LHCN-M2 (cell line): ENCODE results near the gene COX6A2. TPM values are rescaled to one million over a fixed set of nuclear protein-coding genes. Genes with fewer than 3 reads are reported as not detected.

Experiments
- DNase-seq: peaks from one replicate; pipeline ENCODE4 v3.0.0-alpha.2; 2012; ENCODE audit warnings: low read depth
- polyA plus RNA-seq: library from polyadenylated mRNA; unstranded; fragments of >200 nt; gene quantifications from one replicate; pipeline ENCODE4 v1.2.1, GENCODE V29; 2012; ENCODE audit warnings: missing spikeins
- total RNA-seq: library from RNA; depleted of rRNA; stranded (reverse); fragments of >200 nt; gene quantifications from 2 replicates; pipeline ENCODE4 v1.2.3, GENCODE V29; 2014; rRNA removed

The COX6A2 gene
- not detected in 2 replicates for total RNA-seq
- 1.1 TPM for polyA plus RNA-seq

DNA sequence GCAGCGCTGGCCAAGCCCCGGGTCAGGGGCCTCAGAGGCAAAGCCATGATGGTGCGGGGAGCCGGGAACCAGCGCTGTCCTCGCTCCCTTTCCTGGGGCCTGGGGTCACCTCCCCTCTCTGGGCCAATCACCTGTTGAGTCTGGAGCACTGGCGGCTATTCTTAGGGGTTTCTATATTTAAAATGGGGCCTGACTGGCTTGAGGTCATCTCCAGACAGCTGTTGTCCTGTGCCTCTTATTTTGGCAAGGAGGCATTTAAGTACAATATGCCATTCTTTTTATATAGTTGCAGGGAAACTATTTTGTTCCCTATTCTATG lies at the start of gene COX6A2:
TSS of gene COX6A2 (minus strand) at position 82 of the 319 bp plus-strand sequence. CDS start at position 47, 35 bp downstream.
- DNase-seq = peak; percentile 38

DNA sequence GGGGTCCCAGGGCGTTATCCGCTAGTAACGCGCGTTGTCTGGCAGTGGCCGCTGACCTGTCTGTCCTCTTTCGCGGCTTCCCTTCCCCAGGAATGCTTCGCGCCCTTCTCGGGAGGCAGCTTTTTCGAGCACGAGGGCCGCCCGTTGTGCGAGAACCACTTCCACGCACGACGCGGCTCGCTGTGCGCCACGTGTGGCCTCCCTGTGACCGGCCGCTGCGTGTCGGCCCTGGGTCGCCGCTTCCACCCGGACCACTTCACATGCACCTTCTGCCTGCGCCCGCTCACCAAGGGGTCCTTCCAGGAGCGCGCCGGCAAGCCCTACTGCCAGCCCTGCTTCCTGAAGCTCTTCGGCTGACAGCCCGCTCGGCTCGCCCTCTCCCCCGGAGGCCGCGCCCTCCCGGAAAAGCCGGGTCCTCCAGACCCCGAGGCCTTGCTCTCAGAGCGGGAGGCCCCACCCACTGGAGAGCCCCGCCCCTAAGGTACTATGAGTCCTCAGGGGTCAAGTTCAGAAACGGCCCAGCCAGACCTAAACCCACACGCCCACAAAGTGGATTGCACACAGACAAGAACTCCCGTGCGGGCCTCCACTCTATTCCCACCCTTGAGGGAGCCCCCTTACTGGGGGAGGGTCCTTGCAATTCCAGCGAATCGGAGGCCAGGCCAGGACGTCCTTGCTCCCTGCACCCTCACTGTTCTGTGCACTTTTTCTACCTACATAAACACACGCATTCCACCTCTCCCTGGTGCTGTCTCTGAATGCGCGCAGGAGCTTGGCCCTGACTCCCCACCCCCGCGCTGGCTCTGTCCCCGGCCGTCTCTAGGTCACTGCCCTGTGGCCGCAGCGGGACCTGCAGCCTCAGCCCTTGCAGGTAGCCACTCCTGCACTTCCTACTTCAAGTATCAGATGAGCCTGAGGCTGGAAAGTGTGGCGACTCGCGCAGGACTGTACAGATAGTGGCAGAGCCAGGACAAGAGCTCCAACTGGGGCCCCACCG lies 49.4 kb upstream of the COX6A2 start:
- no peak for DNase-seq

DNA sequence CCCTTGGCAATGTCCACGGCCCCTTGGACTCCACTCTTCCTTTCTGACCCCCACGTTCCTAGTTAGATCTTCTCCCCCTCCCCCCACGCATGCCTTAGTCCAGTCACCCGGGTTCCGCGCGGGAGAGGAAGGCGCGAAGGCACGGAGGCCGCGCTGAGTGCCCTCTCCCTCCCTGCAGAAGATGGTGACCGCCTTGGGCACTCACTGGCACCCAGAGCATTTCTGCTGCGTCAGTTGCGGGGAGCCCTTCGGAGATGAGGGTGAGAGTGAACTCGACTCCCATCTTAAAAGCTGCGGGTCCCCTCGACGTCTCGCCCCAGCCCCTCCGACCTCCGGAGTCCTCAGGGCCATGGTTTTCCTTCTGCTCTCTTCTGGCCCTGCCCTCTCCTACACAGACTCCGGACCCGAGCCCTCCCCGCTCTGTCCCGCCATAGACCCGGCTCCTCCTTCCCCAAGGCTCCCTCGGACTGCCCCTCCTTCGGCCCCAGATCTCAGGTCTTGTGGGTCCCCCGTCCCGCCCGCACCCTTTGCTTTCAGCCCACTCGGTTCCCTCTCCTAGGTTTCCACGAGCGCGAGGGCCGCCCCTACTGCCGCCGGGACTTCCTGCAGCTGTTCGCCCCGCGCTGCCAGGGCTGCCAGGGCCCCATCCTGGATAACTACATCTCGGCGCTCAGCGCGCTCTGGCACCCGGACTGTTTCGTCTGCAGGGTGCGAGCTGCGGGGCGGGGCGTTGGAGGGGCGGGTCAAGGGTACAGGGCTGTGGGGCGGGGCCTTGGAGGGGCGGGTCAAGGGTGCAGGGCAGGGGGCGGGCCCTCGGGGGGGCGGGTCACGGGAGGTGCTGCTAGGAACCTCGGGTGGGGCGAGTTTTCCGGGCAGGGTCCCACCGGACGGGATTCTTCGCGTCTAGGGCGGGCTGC lies 48.4 kb upstream of the COX6A2 start:
- DNase-seq = no peak

DNA sequence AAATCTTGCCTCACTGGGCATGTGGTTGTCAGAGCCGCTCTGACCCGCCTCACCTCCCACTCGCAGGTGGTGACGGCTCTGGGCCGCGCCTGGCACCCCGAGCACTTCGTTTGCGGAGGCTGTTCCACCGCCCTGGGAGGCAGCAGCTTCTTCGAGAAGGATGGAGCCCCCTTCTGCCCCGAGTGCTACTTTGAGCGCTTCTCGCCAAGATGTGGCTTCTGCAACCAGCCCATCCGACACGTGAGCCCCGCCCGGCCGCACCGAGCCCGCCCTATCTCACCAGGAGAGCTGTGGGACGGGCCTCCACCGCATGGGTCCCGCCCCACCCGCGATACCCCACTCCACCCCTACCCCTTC lies 47.8 kb upstream of the COX6A2 start:
- no peak for DNase-seq

DNA sequence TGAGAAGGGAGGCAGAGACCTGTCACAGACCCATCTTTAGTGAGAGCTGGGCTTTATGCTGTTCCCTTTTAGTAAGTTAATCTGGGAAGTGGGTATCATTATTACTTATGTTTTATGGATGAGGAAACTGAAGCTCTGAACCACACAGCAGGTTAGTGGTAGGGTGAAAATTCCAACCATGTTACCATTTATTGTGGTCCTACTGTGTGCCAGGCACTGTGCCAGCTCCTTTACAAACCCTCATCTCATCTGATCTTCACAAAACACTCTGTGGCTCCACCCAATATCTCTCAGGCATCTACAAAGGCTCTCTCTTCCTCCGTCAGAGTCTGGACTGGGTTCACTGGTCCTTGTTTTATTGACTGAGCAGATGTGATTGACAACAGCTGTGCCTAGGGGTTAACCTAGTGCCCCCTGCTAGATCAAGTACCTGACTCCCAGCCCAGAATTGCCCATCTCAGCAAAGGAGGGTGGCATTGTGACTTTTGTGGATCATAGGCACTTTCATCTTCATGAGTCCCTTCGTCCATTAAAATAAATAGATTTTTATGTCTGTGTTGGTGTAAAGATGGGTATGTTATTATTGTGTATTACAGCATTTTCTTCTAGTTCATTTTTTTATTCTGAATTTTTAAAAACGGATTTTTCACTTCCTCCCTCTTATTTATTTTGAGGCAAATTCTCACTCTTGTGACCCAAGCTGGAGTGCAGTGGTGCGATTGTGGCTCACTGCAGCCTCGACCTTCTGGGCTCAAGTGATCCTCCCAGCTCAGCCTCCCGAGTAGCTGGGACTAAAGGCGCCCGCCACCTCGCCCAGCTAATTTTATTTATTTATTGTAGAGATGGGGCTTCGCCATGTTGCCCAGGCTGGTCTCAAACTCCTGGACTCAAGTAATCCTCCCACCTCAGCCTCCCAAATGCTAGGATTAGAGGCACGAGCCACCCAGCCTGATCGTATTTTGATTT lies 46.9 kb upstream of the COX6A2 start:
- no peak for DNase-seq

DNA sequence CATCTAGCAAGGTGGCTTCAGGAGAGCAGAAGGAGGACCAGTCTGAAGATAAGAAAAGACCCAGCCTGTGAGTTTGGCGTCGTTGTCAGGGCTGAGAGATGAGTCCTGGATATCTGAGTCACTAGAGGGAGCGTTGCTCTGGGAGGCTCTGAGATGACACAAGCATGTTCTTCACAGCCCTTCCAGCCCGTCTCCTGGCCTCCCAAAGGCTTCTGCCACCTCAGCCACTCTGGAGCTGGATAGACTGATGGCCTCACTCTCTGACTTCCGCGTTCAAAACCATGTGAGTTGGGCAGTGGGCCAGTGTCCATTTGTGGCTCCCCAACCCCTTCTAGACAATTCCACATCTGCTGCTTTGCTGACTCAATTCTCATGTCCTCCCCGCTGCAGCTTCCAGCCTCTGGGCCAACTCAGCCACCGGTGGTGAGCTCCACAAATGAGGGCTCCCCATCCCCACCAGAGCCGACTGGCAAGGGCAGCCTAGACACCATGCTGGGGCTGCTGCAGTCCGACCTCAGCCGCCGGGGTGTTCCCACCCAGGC lies 46.1 kb upstream of the COX6A2 start:
- peak; percentile 78 for DNase-seq

DNA sequence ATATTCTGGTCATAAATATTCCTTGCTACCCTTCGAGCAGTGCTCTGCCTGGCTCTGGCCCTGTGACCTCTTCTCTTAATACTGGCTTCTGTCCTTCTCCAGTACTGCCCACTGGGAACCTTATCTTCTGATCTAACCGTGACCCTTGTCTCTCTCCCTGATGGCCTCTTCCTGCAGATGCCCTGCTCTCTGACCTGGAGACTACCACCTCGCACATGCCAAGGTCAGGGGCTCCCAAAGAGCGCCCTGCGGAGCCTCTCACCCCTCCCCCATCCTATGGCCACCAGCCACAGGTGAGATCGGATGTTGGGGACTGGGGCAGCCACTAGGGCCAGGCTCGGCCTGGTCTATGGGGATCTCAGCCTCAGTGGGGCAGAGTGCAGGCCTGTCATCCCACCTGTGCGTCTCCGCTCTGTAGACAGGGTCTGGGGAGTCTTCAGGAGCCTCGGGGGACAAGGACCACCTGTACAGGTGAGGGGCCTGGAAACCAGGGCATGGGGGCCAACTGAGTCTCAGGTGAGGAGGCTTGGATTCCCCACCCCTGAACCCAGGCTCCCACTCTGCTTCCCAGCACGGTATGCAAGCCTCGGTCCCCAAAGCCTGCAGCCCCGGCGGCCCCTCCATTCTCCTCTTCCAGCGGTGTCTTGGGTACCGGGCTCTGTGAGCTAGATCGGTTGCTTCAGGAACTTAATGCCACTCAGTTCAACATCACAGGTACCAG lies 45.3 kb upstream of the COX6A2 start:
- DNase-seq = no peak

DNA sequence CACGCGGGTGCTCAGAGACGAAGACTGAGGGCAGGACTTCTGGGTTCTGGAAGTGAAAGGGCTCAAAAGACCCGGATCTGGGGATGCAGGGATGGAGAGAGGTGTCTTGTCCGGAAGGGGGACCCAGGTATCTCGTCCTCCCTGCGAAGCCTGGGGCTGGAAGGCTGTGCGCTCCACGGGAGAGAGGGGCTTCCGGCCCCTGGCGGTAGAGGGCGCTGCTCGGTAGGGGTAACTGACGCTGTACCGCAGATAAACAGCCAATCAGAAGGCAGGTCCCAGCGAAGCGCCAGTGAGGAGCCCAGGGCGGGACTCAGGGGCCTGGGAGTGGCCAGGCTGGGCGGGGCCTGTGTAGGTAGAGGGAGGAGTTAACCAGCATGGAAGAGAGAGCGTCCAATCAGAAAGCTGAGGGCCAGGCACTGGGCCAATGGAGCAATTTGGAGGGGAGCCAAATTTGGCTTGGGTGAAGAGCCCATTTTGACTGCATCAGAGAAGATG lies 44.6 kb upstream of the COX6A2 start:
- peak; percentile 81 for DNase-seq

DNA sequence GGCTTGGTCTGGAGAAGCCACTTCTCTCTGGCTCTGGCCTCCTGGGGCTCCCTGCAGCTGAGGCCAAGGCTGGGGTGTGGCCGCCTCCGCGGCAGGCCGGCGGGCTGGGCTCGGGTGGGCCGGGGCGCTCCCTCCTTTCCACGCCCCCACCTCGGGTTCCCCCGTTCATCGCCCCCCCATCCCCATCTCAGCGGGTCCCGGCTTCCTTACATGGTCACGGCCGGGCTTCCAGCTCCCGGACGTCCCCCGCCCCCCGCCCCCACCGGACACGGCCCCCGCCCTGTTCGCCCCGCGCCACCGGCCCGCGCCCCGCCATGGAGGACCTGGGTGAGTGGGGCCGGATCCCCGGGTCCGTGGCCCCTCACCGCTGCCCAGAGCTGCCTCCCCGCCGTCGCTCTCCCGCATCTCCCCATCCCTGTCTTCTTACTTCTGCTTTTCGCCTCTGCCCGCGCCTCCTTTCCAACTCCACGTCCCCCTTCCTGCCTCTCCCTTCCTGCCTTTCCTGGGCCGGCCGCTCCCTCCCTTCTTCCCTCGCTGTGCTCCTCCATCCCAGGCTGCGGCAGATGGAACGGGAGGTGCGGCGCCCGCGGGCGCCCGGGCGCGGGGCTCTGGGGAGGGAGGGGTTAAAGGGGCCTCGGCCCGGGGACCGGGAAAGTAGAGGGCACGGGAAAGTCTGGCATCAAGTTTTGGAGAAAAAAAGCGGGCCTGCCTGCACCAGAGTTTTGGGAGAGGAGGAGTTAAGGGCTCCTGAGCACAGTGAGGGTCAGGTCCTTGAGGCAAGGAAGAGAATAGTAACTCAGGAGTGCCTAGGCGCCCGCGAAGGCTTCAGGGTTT lies 43.9 kb upstream of the COX6A2 start, which contains the start of gene TGFB1I1:
TSS of gene TGFB1I1 (plus strand) at position 278 of the 834 bp plus-strand sequence. CDS start at position 315, 37 bp downstream.
- DNase-seq = peak; percentile 71

DNA sequence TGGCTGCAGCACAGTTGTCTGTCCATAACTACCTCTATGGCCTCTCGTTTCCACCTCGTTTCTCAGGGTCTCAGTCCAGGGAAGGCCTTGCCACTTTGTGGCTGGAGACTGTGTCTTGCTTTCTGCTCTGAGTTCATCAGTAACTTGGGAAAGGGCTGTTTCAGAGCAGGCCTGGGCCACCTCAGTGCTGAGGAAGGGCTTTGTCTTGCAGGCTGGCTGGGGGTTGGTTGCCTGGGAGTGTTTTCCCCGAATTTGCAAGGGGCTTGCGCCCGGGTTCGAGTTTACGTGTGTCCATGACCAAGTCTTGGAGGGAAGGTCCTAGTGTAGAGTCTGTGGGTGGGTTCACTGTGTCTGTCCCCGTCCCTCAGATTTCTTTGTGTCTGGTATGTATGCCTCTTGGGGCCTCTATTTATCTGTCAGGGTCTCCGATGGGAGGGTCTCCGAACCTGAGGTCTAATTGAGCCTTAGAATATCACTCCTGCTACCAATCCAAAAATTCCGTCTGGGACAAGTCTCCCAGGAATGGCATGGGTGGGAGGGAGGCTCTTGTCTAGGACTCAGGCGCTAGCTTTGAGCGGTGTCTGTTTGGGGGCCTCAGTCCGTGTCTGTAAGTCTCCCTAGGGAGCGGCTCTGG lies 43.2 kb upstream of the COX6A2 start:
- no peak for DNase-seq

DNA sequence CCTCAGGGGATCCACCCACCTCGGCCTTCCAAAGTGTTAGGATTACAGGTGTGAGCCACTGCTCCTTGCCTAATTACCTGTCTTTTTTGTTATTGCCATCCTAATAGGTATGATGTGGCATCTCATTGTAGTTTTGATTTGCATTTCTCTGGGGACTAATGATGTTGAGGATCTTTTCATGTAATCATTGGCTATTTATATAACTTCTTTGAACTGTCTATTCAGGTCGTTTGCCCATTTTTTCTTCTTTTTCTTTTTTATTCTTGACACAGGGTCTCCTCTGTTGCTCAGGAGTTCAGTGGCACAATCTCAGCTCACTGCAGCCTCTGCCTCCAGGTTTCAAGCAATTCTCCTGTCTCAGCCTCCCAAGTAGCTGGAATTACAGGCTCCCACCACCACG lies 42.5 kb upstream of the COX6A2 start:
- DNase-seq = no peak

DNA sequence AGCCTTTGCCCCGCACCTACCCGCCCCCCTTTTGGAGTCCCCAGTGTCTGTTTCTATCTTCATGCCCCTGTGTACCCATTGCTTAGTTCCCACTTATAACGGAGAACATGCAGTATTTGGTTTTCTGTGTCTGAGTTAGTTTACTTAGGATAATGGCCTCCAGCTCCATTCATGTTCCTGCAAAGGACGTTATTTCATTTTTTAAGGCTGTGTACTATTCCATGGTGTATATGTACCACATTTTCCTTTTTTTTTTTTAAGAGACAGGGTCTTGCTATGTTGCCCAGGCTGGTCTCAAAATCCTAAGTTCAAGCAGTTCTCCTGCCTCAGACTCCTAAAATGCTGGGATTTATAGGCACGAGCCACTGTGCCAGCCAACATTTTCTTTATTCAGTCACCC lies 39.7 kb upstream of the COX6A2 start:
- DNase-seq = no peak

DNA sequence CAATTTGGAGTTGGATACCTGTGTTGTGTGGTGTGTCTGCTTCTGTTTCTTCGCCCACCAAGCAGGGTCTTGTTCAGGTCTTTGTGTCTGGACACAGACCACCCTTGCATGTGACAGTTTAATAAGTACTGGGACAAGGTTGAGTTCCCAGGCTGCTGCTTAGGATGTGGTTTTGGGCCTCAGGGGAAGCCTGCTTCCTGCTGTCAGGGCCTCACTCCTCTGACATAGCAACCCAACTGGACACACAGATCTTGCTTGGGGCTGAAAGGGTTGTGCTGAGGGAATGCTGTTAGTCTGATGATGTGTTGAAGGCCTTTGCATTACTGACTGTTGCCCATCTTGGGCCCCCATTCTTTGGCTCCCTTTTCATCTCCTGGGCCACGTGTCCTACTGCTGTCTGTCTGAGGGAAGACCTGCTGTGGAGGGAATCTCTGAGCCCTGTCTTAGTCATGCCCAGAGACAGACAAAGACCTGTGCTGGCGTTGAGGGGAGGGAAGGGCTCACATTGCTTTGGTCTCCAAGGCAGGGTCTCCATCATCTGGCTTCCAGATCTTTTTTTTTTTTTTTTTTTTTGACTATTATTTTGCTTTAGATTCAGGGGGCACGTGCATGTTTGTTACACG lies 39.1 kb upstream of the COX6A2 start:
- peak; percentile 50 for DNase-seq

DNA sequence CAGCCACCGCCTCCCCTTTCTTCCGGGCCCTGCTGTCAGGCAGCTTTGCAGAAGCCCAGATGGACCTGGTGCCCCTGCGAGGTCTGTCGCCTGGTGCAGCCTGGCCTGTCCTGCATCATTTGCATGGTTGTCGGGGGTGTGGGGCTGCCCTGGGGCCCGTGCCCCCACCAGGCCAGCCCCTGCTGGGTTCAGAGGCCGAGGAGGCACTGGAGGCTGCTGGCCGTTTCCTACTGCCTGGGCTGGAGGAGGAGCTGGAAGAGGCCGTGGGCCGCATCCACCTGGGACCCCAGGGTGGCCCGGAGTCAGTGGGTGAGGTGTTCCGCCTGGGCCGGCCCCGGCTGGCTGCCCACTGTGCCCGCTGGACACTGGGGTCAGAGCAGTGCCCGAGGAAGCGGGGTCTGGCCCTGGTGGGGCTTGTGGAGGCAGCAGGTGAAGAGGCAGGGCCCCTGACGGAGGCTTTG lies 38.3 kb upstream of the COX6A2 start:
- no peak for DNase-seq

DNA sequence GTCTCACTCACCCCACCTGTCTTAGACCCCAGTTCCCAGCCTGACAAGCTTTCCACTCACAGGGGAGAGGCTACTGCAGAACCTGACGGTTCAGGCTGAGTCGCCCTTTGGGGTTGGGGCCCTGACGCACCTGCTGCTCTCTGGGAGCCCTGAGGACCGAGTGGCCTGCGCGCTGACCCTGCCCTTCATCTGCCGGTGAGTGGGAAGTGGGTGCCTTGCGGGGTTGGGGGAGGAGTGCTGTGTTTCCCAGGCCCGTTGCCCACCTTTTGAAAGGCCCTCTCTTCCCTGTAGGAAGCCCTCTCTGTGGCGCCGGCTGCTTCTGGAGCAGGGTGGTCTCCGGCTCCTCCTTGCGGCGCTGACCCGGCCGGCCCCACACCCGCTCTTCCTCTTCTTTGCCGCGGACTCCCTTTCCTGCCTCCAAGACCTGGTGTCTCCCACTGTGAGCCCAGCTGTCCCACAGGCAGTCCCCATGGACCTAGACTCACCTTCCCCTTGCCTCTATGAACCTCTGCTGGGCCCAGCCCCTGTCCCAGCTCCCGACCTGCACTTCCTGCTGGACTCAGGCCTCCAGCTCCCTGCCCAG lies 37.7 kb upstream of the COX6A2 start:
- no peak for DNase-seq

DNA sequence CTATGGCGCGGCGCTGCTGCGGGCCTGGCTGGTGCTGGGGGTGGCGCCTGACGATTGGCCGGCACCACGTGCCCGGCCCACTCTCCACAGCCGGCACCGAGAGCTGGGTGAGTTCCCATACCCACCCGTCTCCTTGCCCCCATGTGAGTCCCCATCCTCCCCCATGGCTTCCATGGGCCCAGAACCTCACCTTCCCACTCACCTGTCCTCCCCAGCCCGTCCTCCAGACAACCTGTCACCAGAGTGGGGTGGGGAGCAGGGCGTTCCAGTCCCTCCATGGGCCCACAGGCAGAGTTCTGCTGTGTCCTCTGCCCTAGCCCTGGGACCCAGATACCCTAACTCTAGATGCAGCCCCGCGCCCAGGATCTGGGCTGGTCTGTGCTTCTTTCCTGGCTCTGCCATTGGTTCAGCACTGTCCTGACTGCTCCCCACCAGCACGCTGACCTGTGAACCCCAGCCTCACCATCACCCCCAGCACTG lies 36.7 kb upstream of the COX6A2 start:
- DNase-seq = no peak

DNA sequence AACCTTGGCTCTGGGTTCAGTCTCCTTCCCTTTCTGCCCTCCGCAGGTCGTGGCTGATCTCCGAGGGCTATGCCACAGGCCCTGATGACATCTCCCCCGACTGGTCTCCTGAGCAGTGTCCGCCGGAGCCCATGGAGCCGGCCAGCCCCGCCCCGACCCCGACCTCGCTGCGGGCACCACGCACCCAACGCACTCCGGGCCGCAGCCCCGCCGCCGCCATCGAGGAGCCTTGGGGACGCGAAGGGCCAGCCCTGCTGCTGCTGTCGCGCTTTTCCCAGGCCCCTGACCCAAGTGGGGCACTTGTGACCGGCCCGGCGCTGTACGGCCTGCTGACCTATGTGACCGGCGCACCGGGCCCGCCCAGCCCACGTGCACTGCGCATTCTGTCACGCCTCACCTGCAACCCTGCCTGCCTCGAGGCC lies 36.2 kb upstream of the COX6A2 start:
- no peak for DNase-seq
